GM19455 (cell line): Measurements from ENCODE around the gene DIRAS1.

ENCODE experiments used
- ATAC-seq: cut with Tn5 transposase; IDR thresholded peaks from one replicate; pipeline ENCODE4 v1.9.1; 2021; ENCODE audit not compliant: unreplicated experiment

The DIRAS1 gene

GRCh38 chr19:2720777-2721569 lies at the start of gene DIRAS1:
Gene DIRAS1, minus strand, starts transcription at chr19:2721372. Its CDS starts 3,566 bp downstream, at chr19:2717806.
- ATAC-seq, result no peak

- no peak for ATAC-seq
Measured at GRCh38 chr19:2770055-2771013, 49.2 kb upstream of the DIRAS1 start.

GRCh38 chr19:2769218-2769617 lies 48.0 kb upstream of the DIRAS1 start:
- no peak for ATAC-seq

- ATAC-seq, result no peak
Measured at GRCh38 chr19:2768365-2769132, 47.4 kb upstream of the DIRAS1 start.

- ATAC-seq, result no peak
Measured at GRCh38 chr19:2767688-2768087, 46.5 kb upstream of the DIRAS1 start.

- ATAC-seq, result no peak
Measured at GRCh38 chr19:2766594-2767372, 45.6 kb upstream of the DIRAS1 start.

- ATAC-seq, result no peak
Measured at GRCh38 chr19:2765376-2765775, 44.2 kb upstream of the DIRAS1 start.

- no peak for ATAC-seq
Measured at GRCh38 chr19:2764945-2765344, 43.8 kb upstream of the DIRAS1 start.

- no peak for ATAC-seq
Measured at GRCh38 chr19:2763687-2764086, 42.5 kb upstream of the DIRAS1 start.

- ATAC-seq, result no peak
Measured at GRCh38 chr19:2762783-2763496, 41.8 kb upstream of the DIRAS1 start.

GRCh38 chr19:2761876-2762782 lies 41.0 kb upstream of the DIRAS1 start:
- no peak for ATAC-seq

GRCh38 chr19:2761309-2761677 lies 40.1 kb upstream of the DIRAS1 start:
- no peak for ATAC-seq

- no peak for ATAC-seq
Measured at GRCh38 chr19:2759965-2760364, 38.8 kb upstream of the DIRAS1 start.

GRCh38 chr19:2759362-2759761 lies 38.2 kb upstream of the DIRAS1 start:
- ATAC-seq, result no peak

- ATAC-seq, result no peak
Measured at GRCh38 chr19:2758601-2759313, 37.6 kb upstream of the DIRAS1 start.

- ATAC-seq, result no peak
Measured at GRCh38 chr19:2756921-2757881, 36.0 kb upstream of the DIRAS1 start.

- ATAC-seq, result no peak
Measured at GRCh38 chr19:2756477-2756876, 35.3 kb upstream of the DIRAS1 start.
